Epithelial cell of esophagus (primary cell): Measurements from ENCODE around the gene NOB1.
"Not testable (repeated sequence)": the region's sequence is repeated elsewhere in the genome, so short reads cannot be mapped to it uniquely, and the experiment has no call there.

Experiments
- DNase-seq: peaks from one replicate; pipeline ENCODE4 v3.0.0; 2010; ENCODE audit warnings: low read depth
- H3K4me3 ChIP-seq: 2 replicates; pipeline ENCODE4 v1.5.1; 2011; ENCODE audit warnings: mild to moderate bottlenecking, low read length, control low read depth
- TF ChIP-seq, protein P1 (sequence below): IDR thresholded peaks from 2 replicates; pipeline ENCODE4 v1.5.1; 2011; ENCODE audit warnings: low read depth, mild to moderate bottlenecking, low read length, control low read depth, inconsistent platforms; ENCODE audit not compliant: insufficient read depth; ENCODE audit errors: missing control alignments

NOB1 gene

GRCh38 chr16:69793526-69793925 lies 38.8 kb upstream of the NOB1 start:
- TF ChIP-seq, protein P1, sequence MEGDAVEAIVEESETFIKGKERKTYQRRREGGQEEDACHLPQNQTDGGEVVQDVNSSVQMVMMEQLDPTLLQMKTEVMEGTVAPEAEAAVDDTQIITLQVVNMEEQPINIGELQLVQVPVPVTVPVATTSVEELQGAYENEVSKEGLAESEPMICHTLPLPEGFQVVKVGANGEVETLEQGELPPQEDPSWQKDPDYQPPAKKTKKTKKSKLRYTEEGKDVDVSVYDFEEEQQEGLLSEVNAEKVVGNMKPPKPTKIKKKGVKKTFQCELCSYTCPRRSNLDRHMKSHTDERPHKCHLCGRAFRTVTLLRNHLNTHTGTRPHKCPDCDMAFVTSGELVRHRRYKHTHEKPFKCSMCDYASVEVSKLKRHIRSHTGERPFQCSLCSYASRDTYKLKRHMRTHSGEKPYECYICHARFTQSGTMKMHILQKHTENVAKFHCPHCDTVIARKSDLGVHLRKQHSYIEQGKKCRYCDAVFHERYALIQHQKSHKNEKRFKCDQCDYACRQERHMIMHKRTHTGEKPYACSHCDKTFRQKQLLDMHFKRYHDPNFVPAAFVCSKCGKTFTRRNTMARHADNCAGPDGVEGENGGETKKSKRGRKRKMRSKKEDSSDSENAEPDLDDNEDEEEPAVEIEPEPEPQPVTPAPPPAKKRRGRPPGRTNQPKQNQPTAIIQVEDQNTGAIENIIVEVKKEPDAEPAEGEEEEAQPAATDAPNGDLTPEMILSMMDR: no peak
- no peak for DNase-seq
- no peak overlapping the region for H3K4me3 ChIP-seq

DNA sequence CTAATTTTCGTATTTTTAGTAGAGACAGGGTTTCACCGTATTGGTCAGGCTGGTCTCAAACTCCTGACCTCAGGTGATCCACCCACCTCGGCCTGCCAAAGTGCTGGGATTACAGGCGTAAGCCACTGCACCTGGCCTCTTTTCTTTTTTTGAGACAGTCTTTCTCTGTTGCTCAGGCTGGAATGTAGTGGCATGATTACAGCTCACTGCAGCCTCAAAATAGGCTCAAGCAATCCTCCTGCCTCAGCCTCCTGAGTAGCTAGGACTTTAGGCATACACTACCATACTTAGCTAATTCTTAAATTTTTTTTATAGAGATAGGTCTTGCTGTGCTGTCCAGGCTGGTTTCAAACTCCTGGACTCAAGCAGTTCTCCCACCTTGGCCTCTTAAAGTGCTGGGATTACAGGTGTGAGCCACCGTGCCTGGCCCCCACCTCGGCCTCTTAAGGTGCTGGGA lies 36.7 kb upstream of the NOB1 start:
- not testable (repeated sequence) for H3K4me3 ChIP-seq, DNase-seq

- TF ChIP-seq, protein P1: no peak
- DNase-seq: no peak
- no peak overlapping the region for H3K4me3 ChIP-seq
Observed at GRCh38 chr16:69787883-69788282, 33.2 kb upstream of the NOB1 start.

DNA sequence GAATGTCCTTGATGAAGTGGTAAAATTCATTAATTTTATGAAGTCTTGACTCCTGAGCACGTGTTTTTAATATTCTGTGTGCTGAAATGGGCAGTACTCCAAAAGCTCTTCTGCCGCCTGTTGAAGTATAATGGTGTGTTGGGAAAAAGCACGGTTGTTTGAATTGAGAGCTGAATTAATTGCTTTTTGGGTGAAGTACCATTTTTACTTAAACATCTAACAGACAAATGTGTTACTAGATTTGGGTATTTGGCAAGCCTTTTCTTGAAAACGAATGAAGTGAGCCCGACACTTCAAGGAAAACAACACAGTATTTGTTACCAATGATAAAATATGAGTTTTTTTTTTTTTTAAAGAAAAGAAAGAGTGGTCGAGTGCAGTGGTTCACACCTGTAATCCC lies 29.9 kb upstream of the NOB1 start:
- TF ChIP-seq, protein P1: no peak
- DNase-seq: no peak
- no peak overlapping the region for H3K4me3 ChIP-seq

DNA sequence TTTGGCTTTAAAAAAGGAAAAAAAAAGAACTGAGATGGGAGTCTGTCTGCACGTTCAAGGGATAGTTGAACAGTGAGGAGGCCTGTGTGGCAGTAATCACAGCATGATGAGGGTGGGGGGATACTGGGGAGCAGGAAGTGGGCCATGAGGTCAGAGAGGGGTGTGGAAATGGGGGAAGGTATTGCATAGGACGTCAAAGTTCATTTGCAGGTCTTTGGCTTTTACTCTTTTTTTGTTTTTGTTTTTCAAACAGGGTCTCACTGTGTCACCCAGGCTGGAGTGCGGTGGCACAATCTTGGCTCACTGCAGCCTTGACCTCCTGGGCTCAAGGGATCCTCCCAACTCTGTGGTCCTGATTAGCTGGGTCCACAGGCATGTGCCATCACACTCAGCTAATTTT lies 26.4 kb upstream of the NOB1 start:
- no peak for DNase-seq
- H3K4me3 ChIP-seq: no peak overlapping the region
- TF ChIP-seq, protein P1: no peak

DNA sequence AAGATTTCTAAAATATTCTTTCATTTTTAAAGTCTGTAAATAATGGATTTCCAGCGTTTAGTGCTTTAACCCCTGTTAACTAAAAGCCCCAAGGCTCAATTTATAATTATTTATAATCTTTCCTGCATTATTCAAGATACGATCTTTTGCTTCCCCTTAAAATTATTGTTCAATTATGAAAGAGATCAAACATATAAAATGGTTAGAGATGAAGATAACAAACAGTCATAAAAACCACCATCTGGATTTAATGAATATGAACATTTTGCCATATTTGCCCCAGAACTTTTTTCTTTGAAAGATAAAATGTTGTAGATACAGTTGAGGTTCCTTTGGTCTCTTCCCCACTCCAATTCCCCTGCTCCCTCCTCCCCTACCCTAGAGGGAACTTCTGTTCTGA lies 25.0 kb upstream of the NOB1 start:
- TF ChIP-seq, protein P1: no peak
- no peak for DNase-seq
- no peak overlapping the region for H3K4me3 ChIP-seq

DNA sequence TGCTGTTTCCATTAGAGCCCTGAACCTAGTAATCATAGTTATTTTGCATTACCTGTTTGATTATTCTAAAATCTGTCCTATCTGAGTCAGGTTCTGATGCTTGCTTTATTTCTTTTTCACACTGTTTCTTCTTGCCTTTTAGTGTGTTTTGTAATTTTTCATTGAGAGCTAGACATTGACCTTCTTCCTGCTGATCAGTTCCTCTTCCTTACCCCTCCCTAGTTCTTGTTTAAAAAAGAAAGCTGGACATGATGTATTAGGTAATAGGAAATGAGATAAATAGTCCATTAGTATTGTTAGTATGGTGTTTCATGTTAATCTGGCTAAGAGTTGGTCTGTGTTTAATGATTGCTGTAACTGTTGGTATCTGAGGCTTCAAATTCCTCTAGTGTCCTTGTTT lies 20.8 kb upstream of the NOB1 start:
- no peak overlapping the region for H3K4me3 ChIP-seq
- TF ChIP-seq, protein P1: no peak

More for the DNA sequence above, 20.8 kb upstream of the NOB1 start:
- DNase-seq: no peak
